H1 (cell line): ENCODE data around the gene SNHG17. TPM values are rescaled to one million over a fixed set of nuclear protein-coding genes. Genes with fewer than 3 reads are reported as not detected.

ENCODE experiments used
- CTCF ChIA-PET: fragments of 300-600 bp; sonication (Branson Sonifier 250); formaldehyde crosslinking; loops from one replicate; lab custom pipeline; 2021; ENCODE audit not compliant: partially characterized antibody; lab: Charles Lee
- POLR2A ChIA-PET: fragments of 300-600 bp; sonication (Branson Sonifier 250); formaldehyde crosslinking; loops from one replicate; lab custom pipeline; 2021; ENCODE audit warnings: inconsistent platforms; ENCODE audit not compliant: partially characterized antibody; lab: Charles Lee
- DNase-seq, 2 experiments: peaks; one replicate each; pipeline versions ENCODE4 v3.0.0 to v3.0.0-alpha.2; 2010 to 2022; ENCODE audit warnings: low spot score in 2 of 2, low read depth in 1 of 2, mixed read lengths in 1 of 2
- FAIRE-seq: peaks from 2 replicates; lab custom pipeline; 2011; peaks lifted over from hg19 to GRCh38; lab: Jason Lieb, UNC
- H2AFZ ChIP-seq: 2 replicates; pipeline ENCODE4 v1.8.1; 2012; ENCODE audit warnings: low read length, inconsistent platforms
- H2AK5ac ChIP-seq: 2 replicates; pipeline ENCODE4 v1.6.1; 2013; ENCODE audit warnings: low read depth, low read length
- H2BK120ac ChIP-seq: replicated peaks from 2 replicates; pipeline ENCODE3; 2013; ENCODE audit warnings: low read depth, low read length, inconsistent platforms
- H2BK12ac ChIP-seq: 2 replicates; pipeline ENCODE4 v1.6.1; 2013; ENCODE audit warnings: low read depth, low read length
- H2BK15ac ChIP-seq: 2 replicates; pipeline ENCODE4 v1.6.1; 2013; ENCODE audit warnings: low read length
- H2BK20ac ChIP-seq: 2 replicates; pipeline ENCODE4 v1.6.1; 2013; ENCODE audit warnings: low read length
- H2BK5ac ChIP-seq: 2 replicates; pipeline ENCODE4 v1.6.1; 2013; ENCODE audit warnings: low read depth, low read length
- H3K14ac ChIP-seq: 2 replicates; pipeline ENCODE4 v1.6.1; 2013; ENCODE audit warnings: inconsistent platforms; ENCODE audit not compliant: insufficient read length
- H3K18ac ChIP-seq: 2 replicates; pipeline ENCODE4 v1.6.1; 2013; ENCODE audit warnings: low read length; ENCODE audit errors: extremely low read depth
- H3K23ac ChIP-seq: 2 replicates; pipeline ENCODE4 v1.6.1; 2013; ENCODE audit warnings: inconsistent platforms; ENCODE audit not compliant: insufficient read length
- H3K23me2 ChIP-seq: 2 replicates; pipeline ENCODE4 v1.6.1; 2013; ENCODE audit warnings: low read depth, low read length
- H3K27ac ChIP-seq: 2 replicates; pipeline ENCODE4 v1.6.1; 2011; ENCODE audit warnings: low read depth, low read length, inconsistent platforms
- H3K27me3 ChIP-seq, 4 experiments: replicated peaks in 1 of 4; 1 replicate in 1 of 4; 2 replicates in 3 of 4; pipeline versions ENCODE4 v1.6.1 to v1.8.1; 2011 to 2013; ENCODE audit warnings: low read length in 3 of 4, mild to moderate bottlenecking in 3 of 4, inconsistent platforms in 2 of 4, mixed read lengths in 2 of 4, moderate library complexity in 1 of 4; ENCODE audit not compliant: control insufficient read depth in 3 of 4, insufficient read depth in 3 of 4; ENCODE audit errors: extremely low read depth in 1 of 4
- H3K36me3 ChIP-seq, 4 experiments: 2 replicates each; pipeline versions ENCODE4 v1.6.1 to v1.8.1; 2011 to 2013; ENCODE audit warnings: mild to moderate bottlenecking in 4 of 4, low read length in 3 of 4, moderate library complexity in 2 of 4, control low read depth in 1 of 4, inconsistent platforms in 1 of 4; ENCODE audit not compliant: insufficient read depth in 4 of 4, control insufficient read depth in 2 of 4
- H3K4ac ChIP-seq: replicated peaks from 2 replicates; pipeline ENCODE3; 2013; ENCODE audit warnings: low read length, low read depth, mixed read lengths, inconsistent platforms; ENCODE audit not compliant: insufficient read length
- H3K4me1 ChIP-seq, 4 experiments: replicated peaks in 1 of 4; 1 replicate in 1 of 4; 2 replicates in 3 of 4; pipeline versions ENCODE4 v1.6.1 to v1.8.1; 2011 to 2013; ENCODE audit warnings: low read length in 3 of 4, inconsistent platforms in 2 of 4, mixed read lengths in 1 of 4; ENCODE audit not compliant: insufficient read depth in 4 of 4, control insufficient read depth in 3 of 4
- H3K4me2 ChIP-seq, 2 experiments: 2 replicates each; pipeline versions ENCODE4 v1.6.1 to v1.8.1; 2011 to 2013; ENCODE audit warnings: low read depth in 2 of 2, low read length in 2 of 2, control low read depth in 1 of 2, inconsistent platforms in 1 of 2, mild to moderate bottlenecking in 1 of 2; ENCODE audit not compliant: insufficient read depth in 1 of 2
- H3K4me3 ChIP-seq, 4 experiments: fragments of 200-600, 300-600 bp in 1 of 4; sonication (generic), shearing (Covaris generic), sonication (Bioruptor Twin) in 1 of 4; 2 replicates each; pipeline versions ENCODE4 v1.5.1 to v1.8.1; 2011 to 2016; ENCODE audit warnings: low read length in 4 of 4, low read depth in 3 of 4, control low read depth in 2 of 4, inconsistent platforms in 2 of 4, mild to moderate bottlenecking in 2 of 4, mixed read lengths in 1 of 4, moderate library complexity in 1 of 4; ENCODE audit not compliant: insufficient read depth in 2 of 4; ENCODE audit errors: extremely low read depth in 1 of 4
- H3K56ac ChIP-seq: replicated peaks from 2 replicates; pipeline ENCODE3; 2013; ENCODE audit warnings: low read depth, mild to moderate bottlenecking, mixed read lengths, low read length, inconsistent platforms; ENCODE audit not compliant: insufficient read length
- H3K79me1 ChIP-seq: 2 replicates; pipeline ENCODE4 v1.6.1; 2013; ENCODE audit warnings: low read depth, low read length, control low read depth
- H3K79me2 ChIP-seq, 2 experiments: 2 replicates each; pipeline versions ENCODE4 v1.6.1 to v1.8.1; 2012 to 2013; ENCODE audit warnings: low read length in 2 of 2, mild to moderate bottlenecking in 2 of 2, inconsistent platforms in 1 of 2; ENCODE audit not compliant: insufficient read depth in 2 of 2, control insufficient read depth in 1 of 2
- H3K9ac ChIP-seq, 4 experiments: replicated peaks in 1 of 4; 1 replicate in 1 of 4; 2 replicates in 3 of 4; pipeline versions ENCODE4 v1.6.1 to v1.8.1; 2011 to 2013; ENCODE audit warnings: low read depth in 3 of 4, low read length in 3 of 4, control low read depth in 2 of 4, mild to moderate bottlenecking in 2 of 4, moderate library complexity in 2 of 4, inconsistent platforms in 1 of 4; ENCODE audit errors: extremely low read depth in 1 of 4
- H3K9me3 ChIP-seq, 2 experiments: 2 replicates each; pipeline versions ENCODE4 v1.6.1 to v1.8.1; 2012 to 2013; ENCODE audit warnings: mild to moderate bottlenecking in 2 of 2, moderate library complexity in 2 of 2, control low read depth in 1 of 2, inconsistent platforms in 1 of 2, low read depth in 1 of 2, low read length in 1 of 2, mixed read lengths in 1 of 2; ENCODE audit not compliant: insufficient read depth in 2 of 2
- H4K20me1 ChIP-seq, 2 experiments: replicated peaks in 1 of 2; 2 replicates each; pipeline versions ENCODE3 to v1.8.1; 2011 to 2013; ENCODE audit warnings: inconsistent platforms in 2 of 2, low read length in 2 of 2, mild to moderate bottlenecking in 1 of 2; ENCODE audit not compliant: insufficient read depth in 2 of 2, control insufficient read depth in 1 of 2
- H4K5ac ChIP-seq: 2 replicates; pipeline ENCODE4 v1.6.1; 2013; ENCODE audit warnings: low read length, low read depth, mixed read lengths, inconsistent platforms; ENCODE audit not compliant: insufficient read length
- H4K8ac ChIP-seq: 2 replicates; pipeline ENCODE4 v1.8.0; 2013; ENCODE audit warnings: mild to moderate bottlenecking, moderate library complexity, low read length, inconsistent platforms; ENCODE audit not compliant: insufficient read depth; ENCODE audit errors: extremely low read depth
- H4K91ac ChIP-seq: replicated peaks from 2 replicates; pipeline ENCODE3; 2013; ENCODE audit warnings: low read length, mixed read lengths, inconsistent platforms; ENCODE audit not compliant: insufficient read length
- BACH1 ChIP-seq: IDR thresholded peaks from 2 replicates; pipeline ENCODE4 v1.6.1; 2012; ENCODE audit warnings: low read length, improper control_type of control experiment
- HDAC6 ChIP-seq: IDR thresholded peaks from one replicate; pipeline ENCODE4 v1.7.1; 2012; ENCODE audit warnings: low read depth, mild to moderate bottlenecking, inconsistent platforms, low read length, moderate library complexity
- JUN ChIP-seq: IDR thresholded peaks from 2 replicates; pipeline ENCODE4 v1.6.1; 2011; ENCODE audit warnings: low read depth, mild to moderate bottlenecking, improper control_type of control experiment, low read length
- MAFK ChIP-seq: IDR thresholded peaks from 2 replicates; pipeline ENCODE4 v1.6.1; 2012; ENCODE audit warnings: low read depth, mild to moderate bottlenecking, improper control_type of control experiment, low read length
- POLR2A ChIP-seq, 2 experiments: IDR thresholded peaks; 1 replicate in 1 of 2; 2 replicates in 1 of 2; pipeline ENCODE4 v1.6.1; 2011; ENCODE audit warnings: low read depth in 2 of 2, low read length in 2 of 2, mild to moderate bottlenecking in 2 of 2; ENCODE audit errors: control extremely low read depth in 1 of 2
- RBBP5 ChIP-seq: IDR thresholded peaks from 2 replicates; pipeline ENCODE4 v1.7.1; 2012; ENCODE audit warnings: low read depth, mild to moderate bottlenecking, inconsistent platforms, low read length, moderate library complexity, borderline replicate concordance
- WGBS, 2 experiments: shearing (Covaris generic) in 1 of 2; methylation state at CpG; one replicate each; pipeline versions ENCODE4 v1.1.6 to v1.1.7; 2013 to 2015; ENCODE audit warnings: low lambda C conversion rate in 2 of 2, mixed read lengths in 2 of 2, inconsistent platforms in 1 of 2, low coverage in 1 of 2, missing lambda C conversion rate in 1 of 2; ENCODE audit not compliant: insufficient replicate concordance in 2 of 2, insufficient coverage in 1 of 2, insufficient read length in 1 of 2; ENCODE audit errors: extremely low coverage in 1 of 2, missing lambda C conversion rate in 1 of 2; 5-methylcytosine and 5-hydroxymethylcytosine counted together
- polyA plus RNA-seq, 7 experiments: library from polyadenylated mRNA; depleted of rRNA in 3 of 7; stranded (reverse) in 5 of 7; unstranded in 2 of 7; fragments of >200 nt in 5 of 7; fragments of 200-250 nt in 2 of 7; gene quantifications; 1 replicate in 5 of 7; 2 replicates in 1 of 7; 4 replicates in 1 of 7; pipeline versions ENCODE4 v1.2.1 to v1.2.3, GENCODE V29; 2011 to 2013; ENCODE audit warnings: missing spikeins in 2 of 7, mixed read lengths in 2 of 7
- total RNA-seq: library from RNA; stranded (reverse); fragmentation: NEBNext Ultra II Directional; extraction: Animal tissue kit (Norgen Biotek cat#: 25700); gene quantifications from 2 replicates; pipeline ENCODE4 v1.2.1, GENCODE V29; 2021

SNHG17 gene
- total and polyA plus RNA-seq, 2 of the 8 experiments (the other 6 are each of a cell fraction or from before 2014, with no cell fraction given): 59.4 to 59.8 TPM

GRCh38 chr20:38428800-38429199 is 6.3 kb downstream of the SNHG17 start:
- no peak for DNase-seq
- ChIA-PET POLR2A (interaction anchor here (0.9 to 13.7 kb wide), 4 partner anchors 10 to 44 kb away, joined by 3 to 420 read pairs (median 150); partner anchors contain the start of gene RALGAPB), CTCF (interaction anchor here (0.6 to 7.4 kb wide), 3 partner anchors 10 to 97 kb away, joined by 4 to 85 read pairs (median 7); no protein-coding TSS in a partner anchor)
- Histone ChIP-seq H2BK120ac (no peak overlapping the region), H3K27ac (no peak overlapping the region), H3K4ac (no peak overlapping the region), H4K20me1 (peaks cover 46 to 60% of the 10 kb centered on the region in 2 experiments), H3K4me2 (no peak overlapping the region), H3K9me3 (no peaks in the 10 kb centered on the region), H3K56ac (no peak overlapping the region), H2AK5ac (no peak overlapping the region), H4K8ac (no peak overlapping the region), H2BK15ac (no peak overlapping the region), H2BK12ac (no peak overlapping the region), H3K14ac (no peak overlapping the region), H2BK20ac (no peak overlapping the region), H3K4me3 (no peak overlapping the region), H3K9ac (no peak overlapping the region), H3K79me2 (peaks cover 28 to 91% of the 10 kb centered on the region in 2 experiments), H2BK5ac (no peak overlapping the region; the same call in 1 of the 2 replicates), H3K23me2 (peaks cover 3% of the 10 kb centered on the region; the same call in 1 of the 2 replicates), H2AFZ (no peak overlapping the region), H3K4me1 (peaks cover 0 to 13% (median 5%) of the 10 kb centered on the region in 4 experiments; a peak in 6 of 7 replicates), H4K91ac (no peak overlapping the region), H3K79me1 (peaks cover 38% of the 10 kb centered on the region), H3K23ac (no peak overlapping the region), H3K27me3 (no peaks in the 10 kb centered on the region), H4K5ac (no peak overlapping the region), H3K18ac (no peak overlapping the region), H3K36me3 (peaks cover 76 to 100% (median 96%) of the 10 kb centered on the region in 4 experiments)
- 96% methylated on average over 3 of the region's 3 CpGs; no CpG with 5 or more reads in 1 of the 2 experiments for WGBS, 2 experiments
- FAIRE-seq: no peak
- TF ChIP-seq RBBP5: no peak
- no peak for TF ChIP-seq BACH1
- no peak for TF ChIP-seq JUN
- TF ChIP-seq HDAC6: no peak
- TF ChIP-seq POLR2A (IDR thresholded peaks at IDR 0.05; ENCODE audit: control extremely low read depth in 1 of 2, low read depth in 2 of 2, low read length in 2 of 2): 0 out of 3 replicates have a peak, but pooled peaks of 1 of the 2 experiments have one; percentile 2
- 0 out of 2 replicates have a peak, but pooled peaks have one; percentile 11 for TF ChIP-seq MAFK
